SH-SY5Y (cell line): Measurements from ENCODE around the gene TXK.

Source experiments
- GATA2 ChIP-seq: IDR thresholded peaks from 2 replicates; pipeline ENCODE4 v1.6.1; 2011; ENCODE audit warnings: mild to moderate bottlenecking, low read depth, low read length
- GATA3 ChIP-seq: IDR thresholded peaks from 2 replicates; pipeline ENCODE4 v1.6.1; 2011; ENCODE audit warnings: low read depth, mild to moderate bottlenecking, low read length, moderate library complexity

The TXK gene

GRCh38 chr4:48035952-48036351 is 98.1 kb downstream of the TXK start:
- no peak for TF ChIP-seq GATA3
- TF ChIP-seq GATA2: no peak

DNA sequence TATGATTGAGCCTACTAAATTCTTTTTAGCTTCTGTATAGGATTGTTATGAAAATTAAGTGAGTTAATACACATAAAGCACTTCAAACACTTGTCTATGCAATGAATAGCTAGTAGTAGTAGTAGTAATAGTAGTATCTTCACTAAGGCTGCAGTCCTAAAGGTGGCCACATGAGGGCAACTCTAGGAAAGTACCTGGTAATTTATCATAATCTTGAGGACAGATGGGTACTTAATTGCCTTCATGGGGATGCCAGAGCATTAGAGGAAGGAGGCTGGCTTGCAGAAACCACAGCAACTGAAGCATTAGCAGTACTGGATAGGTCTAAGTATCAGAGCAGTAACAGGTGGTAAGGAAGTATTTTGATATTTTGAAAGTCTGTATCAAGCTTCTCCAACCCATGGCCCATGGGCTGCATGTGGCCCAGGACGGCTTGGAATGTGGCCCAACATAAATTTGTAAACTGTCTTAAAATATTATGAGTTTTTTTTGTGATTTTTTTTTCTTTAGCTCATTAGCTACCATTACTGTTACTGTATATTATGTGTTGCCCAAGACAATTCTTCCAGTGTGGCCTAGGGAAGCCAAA is 100.1 kb downstream of the TXK start:
- no peak for TF ChIP-seq GATA2
- TF ChIP-seq GATA3: no peak

- TF ChIP-seq GATA2 (no peak), GATA3 (no peak)
Observed at GRCh38 chr4:48033412-48033811, 100.6 kb downstream of the TXK start.

- TF ChIP-seq GATA3 (no peak), GATA2 (no peak)
Observed at GRCh38 chr4:48032721-48033120, 101.3 kb downstream of the TXK start.

GRCh38 chr4:48031802-48032525 is 102.1 kb downstream of the TXK start:
- TF ChIP-seq GATA3 (no peak), GATA2 (no peak)

- TF ChIP-seq GATA2 (no peak), GATA3 (no peak)
Observed at GRCh38 chr4:48030470-48030869, 103.6 kb downstream of the TXK start.

DNA sequence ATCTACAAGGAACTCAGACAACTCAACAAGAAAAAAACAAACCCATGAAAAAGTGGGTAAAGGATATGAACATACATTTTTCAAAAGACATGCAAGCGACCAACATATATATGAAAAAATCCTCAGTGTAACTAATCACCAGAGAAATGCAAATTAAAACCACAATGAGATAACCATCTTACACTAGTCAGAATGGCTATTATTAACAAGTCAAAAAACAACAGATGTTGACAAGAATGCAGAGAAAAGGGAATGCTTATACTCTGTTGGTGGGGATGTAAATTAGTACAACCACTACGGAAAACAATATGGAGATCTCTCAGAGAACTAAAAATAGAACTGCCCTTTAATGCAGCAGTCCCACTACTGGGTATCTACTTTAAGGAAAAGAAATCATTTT is 105.4 kb downstream of the TXK start:
- TF ChIP-seq GATA3: no peak
- TF ChIP-seq GATA2: no peak

GRCh38 chr4:48027653-48028052 is 106.4 kb downstream of the TXK start:
- TF ChIP-seq GATA2 (no peak), GATA3 (no peak)

GRCh38 chr4:48025005-48025404 is 109.0 kb downstream of the TXK start:
- no peak for TF ChIP-seq GATA2
- no peak for TF ChIP-seq GATA3

DNA sequence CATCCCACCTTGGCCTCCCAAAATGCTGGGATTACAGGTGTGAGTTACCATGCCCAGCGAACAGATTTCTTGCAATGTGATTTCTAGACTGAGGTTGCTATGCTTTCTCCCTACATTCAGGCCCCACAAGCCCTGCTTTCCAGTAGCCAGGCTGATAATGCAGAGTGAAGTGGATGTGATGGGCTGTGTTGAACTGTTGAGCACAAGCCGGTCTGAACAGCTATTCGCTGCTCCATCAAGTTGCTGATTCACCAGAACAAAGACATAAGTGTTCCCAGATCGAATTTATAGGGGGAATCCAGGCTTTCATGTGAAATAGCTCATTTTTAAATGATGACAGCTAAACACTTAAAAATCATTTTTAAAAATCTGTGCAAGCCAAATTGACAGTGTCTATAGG is 109.5 kb downstream of the TXK start:
- TF ChIP-seq GATA3: no peak
- TF ChIP-seq GATA2: no peak

DNA sequence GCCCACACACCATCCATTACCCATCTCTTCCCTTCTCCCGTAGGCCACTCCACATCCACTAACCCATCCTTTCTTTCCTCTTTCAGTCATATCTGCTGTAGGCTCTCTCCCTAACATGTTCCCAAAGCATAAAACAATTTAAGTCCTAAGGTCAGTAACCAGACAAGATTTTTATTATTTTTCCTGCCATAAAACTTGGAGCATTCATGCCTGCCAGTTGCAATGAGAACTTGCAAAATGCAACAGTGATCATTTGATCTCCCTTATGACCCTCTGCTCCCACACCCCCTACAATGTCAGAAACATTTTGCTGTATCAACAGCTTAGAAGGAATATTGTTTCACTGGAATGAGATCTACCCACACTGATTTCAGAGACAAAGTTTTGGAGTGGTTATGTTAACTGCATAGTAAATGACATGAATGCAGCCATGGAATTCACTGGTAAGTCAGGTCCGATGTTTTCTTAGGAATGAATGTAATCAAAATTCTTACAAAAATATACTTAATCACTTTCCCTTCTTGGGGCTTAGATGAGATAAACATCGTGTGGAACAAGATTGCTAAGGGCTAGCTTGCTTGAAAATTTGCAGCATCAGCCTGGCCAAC is 111.8 kb downstream of the TXK start:
- TF ChIP-seq GATA2 (no peak), GATA3 (no peak)

DNA sequence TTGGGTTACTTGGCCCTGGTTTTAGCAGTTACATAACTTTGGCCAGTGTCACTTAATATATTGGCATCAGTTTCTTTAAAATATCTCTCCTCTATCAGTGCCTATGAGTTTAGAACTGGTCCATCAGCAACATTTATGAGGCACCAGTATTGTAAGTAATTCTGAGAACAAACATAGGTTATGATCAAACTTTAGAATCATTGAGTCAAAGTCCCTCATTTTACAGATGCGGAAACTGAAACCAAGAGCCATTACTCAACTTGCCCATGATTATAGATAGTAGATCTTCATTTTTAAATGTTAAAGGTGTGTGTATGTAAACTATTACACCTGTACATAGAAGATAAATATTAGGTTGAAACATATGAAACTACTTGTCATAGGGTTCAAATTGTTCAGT is 113.0 kb downstream of the TXK start:
- no peak for TF ChIP-seq GATA3
- no peak for TF ChIP-seq GATA2

- TF ChIP-seq GATA3: no peak
- no peak for TF ChIP-seq GATA2
Observed at GRCh38 chr4:48018112-48018511, 115.9 kb downstream of the TXK start.

DNA sequence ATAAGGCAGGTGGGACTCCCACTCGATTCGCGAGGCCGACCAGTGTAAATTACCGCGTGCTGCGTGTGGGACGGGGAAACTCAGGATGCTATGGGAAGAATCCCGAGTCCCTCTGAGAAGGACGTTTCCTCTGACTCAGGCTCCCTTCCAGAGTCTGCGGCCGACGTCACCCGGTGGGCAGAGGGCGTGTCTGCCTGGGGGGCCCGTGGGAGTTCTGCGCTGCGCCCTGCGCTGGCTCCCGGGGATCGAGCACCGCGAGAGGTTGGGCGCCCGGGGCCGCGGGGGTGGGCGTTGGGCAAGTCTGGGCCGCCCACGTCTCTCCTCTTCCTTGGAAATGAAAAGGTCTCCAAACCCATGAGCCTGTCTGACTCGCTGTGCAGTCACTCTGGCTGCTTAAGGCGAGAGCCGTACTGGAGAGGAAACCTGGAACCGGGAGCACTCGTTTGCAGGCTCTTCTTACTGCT is 116.9 kb downstream of the TXK start:
- TF ChIP-seq GATA2 (no peak), GATA3 (no peak)
